ENCODE data around the gene DBNL. TPM values are rescaled to one million over a fixed set of nuclear protein-coding genes. Genes with fewer than 3 reads are reported as not detected.

The DBNL gene
- total RNA-seq, 1 experiment from 2014 or later: 123 TPM

DNA sequence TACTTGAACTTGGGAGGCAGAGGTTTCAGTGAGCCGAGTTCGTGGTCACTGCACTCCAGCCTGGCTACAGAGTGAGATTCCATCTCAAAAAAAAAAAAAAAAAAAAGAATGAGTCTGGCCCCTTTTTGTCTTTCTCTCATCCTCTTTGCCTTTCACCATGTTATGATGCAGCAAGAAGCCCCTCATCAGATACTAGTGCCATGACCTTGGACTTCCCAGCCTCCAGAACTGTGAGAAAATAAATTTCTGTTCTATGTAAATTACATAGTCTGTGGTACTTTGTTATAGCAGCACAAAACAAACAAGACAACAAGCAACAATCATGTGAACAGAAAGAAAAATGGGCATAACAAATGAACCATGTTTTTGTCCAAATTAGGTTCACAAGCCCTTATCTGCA is 2.3 kb upstream of the DBNL start:
- DNase-seq (ENCODE audit: low read depth): no peak

GRCh38 chr7:44043902-44044301 is 600 bp upstream of the DBNL start:
- no peak for DNase-seq (ENCODE audit: low read depth)

DNA sequence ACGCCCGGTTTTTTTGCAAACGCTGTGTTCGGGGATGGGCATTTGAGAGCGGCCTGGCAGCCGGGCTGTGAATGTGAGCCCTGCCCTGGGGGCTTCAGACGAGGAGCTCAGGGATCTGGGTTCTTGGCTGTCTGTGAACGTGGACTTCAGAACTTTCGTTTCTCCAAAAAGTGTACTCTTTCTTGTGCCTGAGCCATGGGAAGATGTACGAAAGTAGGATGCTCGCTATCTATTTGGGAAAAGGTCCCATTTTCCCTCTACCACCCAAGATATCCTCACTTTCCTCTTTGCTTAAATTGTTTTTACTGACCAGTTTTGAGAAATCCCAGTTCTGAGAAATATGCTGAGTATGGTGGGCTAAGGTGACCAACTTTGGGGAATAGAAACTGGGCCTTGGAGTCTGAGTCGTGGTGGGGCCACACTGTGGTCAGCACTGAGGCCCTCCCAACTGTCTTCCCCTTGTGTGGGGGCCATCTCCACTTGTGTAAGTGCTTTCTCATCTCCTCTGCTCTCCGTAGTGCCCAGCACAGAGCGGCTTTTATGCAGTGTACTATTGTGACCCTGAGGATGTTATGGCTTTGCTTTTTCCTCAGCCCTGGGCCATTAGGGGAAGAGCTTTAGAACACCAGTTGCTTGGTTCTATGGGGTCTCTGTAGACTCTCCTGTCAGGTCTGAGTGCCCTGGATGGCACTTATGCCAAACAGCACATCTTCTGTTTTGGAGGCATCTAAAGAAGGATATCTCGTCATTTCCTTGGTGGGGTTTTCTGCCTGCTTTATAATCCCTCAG is 918 bp downstream of the DBNL start:
- DNase-seq (ENCODE audit: low read depth): peak; percentile 73

GRCh38 chr7:44046321-44047061 is 2.0 kb downstream of the DBNL start:
- DNase-seq (ENCODE audit: low read depth): no peak

DNA sequence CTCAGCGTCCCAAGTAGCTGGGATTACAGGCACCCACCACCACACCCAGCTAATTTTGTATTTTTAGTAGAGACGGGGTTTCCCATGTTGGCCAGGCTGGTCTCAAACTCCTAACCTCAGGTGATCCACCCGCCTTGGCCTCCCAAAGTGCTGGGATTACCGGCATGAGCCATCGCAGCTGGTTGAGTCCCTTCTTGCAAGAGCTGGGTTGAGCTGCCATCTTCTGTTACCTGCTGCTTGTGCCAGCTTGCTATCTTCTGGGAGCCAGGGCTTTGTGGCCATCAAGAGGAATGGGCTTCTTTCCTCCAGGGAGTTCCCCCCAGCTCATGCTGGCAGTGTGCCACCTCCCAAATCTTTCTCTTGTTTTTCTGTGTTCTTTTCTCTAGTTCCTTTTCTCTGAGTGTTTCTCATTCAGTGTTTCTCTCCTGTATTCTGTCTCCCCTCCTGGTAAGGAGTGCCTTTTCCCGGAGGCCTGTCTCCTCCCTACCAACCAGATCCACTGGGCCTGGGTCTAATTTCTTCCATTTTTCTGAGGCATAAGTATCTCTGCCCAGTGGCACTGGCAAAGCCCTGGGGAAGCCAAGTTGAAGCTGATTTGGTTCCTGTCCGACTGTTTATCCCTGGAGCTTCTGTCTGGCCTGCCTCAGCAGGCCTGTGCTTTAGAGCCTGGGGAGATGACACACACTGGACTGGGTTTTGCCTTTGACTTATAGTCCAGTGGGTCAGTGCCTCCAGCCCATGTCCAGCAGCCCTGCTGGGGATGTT is 3.7 kb downstream of the DBNL start:
- no peak for DNase-seq (ENCODE audit: low read depth)

GRCh38 chr7:44050121-44050914 is 5.8 kb downstream of the DBNL start:
- DNase-seq (ENCODE audit: low read depth): no peak

GRCh38 chr7:44050915-44051560 is 6.5 kb downstream of the DBNL start:
- no peak for DNase-seq (ENCODE audit: low read depth)

DNA sequence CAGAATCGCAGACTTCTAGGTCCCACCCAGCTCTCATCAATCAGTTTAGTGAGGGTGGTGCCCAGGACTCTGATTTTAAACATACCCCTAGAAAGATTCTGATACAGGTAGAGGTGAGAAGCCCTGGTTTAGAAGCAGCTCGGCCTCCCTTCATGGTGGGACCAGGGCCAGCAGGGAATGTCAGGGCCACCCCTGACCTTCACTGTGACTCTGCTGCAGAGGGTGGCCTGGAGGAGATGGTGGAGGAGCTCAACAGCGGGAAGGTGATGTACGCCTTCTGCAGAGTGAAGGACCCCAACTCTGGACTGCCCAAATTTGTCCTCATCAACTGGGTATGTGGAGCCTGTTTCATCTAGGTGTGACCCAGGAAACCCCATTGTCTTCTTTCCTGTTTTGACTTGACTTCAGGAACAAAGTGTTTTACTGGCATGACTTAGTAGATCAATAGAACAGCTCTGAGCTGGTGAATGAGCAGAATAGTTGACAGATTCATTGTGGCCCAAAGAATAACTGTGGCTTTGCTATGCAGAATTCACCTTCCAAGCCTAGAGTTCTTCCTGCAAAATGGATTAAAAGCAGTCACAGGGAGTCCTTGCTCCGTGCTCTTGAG is 7.2 kb downstream of the DBNL start:
- no peak for DNase-seq (ENCODE audit: low read depth)

DNA sequence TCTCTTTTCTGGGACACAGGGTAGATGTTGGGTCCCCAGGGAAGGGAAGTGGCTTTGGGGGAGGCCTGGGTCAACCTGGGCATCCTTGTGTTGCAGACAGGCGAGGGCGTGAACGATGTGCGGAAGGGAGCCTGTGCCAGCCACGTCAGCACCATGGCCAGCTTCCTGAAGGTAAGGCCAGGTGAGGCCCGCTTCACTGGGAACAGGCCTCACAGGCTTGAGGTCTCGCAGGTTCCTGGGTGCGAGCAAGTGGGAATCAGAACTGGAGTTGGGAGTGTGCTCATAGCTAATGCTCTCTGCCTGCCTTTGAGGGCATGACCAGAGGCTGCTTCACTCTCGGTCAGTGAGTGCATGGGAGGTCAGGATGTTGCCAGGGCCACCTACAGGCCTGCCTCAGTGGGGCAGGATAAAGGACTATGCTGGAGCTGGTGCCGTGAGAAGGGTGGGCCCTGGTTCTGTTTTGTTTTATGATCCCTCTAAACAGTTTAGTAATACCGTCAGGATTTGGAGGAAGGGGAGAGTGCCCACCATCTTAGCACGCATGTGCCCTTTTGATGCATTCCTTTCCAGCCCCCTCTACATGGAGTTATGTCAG is 8.4 kb downstream of the DBNL start:
- no peak for DNase-seq (ENCODE audit: low read depth)

DNA sequence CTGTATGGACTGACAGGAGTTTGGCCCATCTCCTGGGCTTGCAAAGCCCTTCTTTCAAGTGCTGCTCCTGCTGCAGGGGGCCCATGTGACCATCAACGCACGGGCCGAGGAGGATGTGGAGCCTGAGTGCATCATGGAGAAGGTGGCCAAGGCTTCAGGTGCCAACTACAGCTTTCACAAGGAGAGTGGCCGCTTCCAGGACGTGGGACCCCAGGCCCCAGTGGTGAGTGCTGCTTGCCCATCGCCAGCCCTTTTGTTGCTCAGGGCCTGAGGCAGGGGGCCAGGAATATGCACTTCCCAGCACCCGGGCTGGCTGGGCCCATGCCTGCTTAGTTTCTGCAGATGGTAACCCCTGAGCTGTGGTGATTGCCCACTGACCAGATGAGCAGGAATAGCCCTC is 12.2 kb downstream of the DBNL start:
- DNase-seq (ENCODE audit: low read depth): no peak

DNA sequence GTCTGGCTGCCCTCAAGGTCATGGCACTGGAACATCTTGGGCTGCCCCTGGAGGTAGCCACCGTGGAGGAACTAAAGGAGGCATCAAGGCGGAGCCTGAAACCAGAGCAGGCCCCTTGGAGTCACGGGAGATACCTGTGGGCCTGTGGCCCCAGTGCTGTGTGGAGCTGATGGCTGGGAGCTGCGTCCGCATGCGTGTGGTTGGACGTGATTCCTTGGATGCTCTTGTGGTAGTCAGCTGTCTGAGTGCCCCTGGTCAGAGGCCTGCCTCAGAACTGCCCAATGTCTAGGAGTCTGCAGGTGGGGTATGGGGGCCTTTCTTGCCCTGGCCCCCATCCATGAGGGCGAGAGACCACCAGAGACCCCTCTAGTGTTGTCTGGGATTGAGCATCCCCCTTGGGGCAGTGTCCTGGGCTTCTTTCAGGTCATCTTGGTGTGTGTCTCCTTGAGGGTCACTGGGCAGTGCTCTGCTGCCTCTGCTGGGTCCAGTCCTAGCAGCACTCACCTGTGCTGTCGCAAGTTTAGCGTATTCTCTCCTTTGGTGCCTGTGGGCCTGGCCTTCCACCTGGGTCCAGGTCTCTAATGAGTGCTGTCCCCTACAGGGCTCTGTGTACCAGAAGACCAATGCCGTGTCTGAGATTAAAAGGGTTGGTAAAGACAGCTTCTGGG is 12.8 kb downstream of the DBNL start:
- DNase-seq (ENCODE audit: low read depth): no peak

DNA sequence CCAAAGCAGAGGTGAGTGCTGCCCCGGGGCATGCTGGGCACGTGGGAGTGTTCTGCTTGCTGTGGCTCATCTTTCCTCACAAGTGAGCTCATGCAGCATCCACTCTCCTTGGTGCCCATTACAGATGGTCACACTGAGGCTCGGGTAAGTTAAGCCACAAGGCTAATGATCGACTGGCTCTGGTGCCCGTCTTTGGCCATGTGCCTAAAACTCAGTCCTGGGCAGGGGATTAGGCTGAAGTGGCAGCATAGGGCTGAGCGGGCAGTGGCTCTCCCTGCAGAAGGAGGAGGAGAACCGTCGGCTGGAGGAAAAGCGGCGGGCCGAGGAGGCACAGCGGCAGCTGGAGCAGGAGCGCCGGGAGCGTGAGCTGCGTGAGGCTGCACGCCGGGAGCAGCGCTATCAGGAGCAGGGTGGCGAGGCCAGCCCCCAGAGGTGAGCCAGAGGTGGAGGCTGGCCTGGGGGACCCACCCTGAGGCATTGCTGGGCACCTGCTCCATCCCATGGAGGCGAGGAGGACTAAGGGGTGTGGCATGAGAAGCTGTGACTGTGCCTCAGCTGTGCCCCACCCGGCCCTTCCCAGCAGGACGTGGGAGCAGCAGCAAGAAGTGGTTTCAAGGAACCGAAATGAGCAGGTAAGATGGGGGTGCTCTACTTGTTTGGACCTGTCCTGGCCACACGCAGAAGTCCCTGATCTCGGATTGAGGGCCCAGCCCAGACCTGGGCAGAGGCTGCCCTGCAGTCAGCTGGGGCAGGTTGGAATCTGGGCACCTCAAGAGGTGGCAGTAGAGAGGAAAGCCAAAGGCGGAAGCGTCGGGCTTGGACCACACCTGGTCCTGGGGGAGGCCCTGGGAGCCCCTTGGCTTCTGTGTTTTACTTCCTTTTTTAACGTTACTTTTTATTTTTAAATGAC is 13.6 kb downstream of the DBNL start:
- no peak for DNase-seq (ENCODE audit: low read depth)

DNA sequence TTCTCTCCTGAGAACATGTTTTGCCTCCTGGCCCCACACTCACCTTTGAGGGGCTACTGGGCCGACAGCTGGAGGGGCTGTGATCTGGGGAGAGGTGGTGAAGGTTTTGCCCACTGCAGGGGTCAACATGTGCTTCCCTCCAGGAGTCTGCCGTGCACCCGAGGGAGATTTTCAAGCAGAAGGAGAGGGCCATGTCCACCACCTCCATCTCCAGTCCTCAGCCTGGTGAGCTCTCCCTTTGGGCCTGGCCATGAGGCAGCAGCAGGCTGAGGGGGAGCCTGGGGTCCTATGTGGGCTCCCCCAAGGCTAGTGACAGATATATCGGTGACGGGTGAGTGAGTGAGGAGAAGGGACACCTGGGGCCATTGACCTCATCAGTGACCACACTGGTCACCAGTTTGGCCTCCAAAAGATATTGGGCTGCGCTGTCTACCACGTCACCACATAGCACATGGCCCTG is 14.3 kb downstream of the DBNL start:
- no peak for DNase-seq (ENCODE audit: low read depth)

- no peak for DNase-seq (ENCODE audit: low read depth)
Observed at GRCh38 chr7:44059219-44060090, 15.0 kb downstream of the DBNL start.

- no peak for DNase-seq (ENCODE audit: low read depth)
Observed at GRCh38 chr7:44060091-44060947, 15.8 kb downstream of the DBNL start.

DNA sequence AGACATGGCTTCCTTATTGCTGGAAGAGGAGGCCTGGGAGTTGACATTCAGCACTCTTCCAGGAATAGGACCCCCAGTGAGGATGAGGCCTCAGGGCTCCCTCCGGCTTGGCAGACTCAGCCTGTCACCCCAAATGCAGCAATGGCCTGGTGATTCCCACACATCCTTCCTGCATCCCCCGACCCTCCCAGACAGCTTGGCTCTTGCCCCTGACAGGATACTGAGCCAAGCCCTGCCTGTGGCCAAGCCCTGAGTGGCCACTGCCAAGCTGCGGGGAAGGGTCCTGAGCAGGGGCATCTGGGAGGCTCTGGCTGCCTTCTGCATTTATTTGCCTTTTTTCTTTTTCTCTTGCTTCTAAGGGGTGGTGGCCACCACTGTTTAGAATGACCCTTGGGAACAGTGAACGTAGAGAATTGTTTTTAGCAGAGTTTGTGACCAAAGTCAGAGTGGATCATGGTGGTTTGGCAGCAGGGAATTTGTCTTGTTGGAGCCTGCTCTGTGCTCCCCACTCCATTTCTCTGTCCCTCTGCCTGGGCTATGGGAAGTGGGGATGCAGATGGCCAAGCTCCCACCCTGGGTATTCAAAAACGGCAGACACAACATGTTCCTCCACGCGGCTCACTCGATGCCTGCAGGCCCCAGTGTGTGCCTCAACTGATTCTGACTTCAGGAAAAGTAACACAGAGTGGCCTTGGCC is 16.6 kb downstream of the DBNL start:
- DNase-seq (ENCODE audit: low read depth): no peak

All from RPMI7951 (cell line).